ENCODE data around the gene ZNF407. TPM values are rescaled to one million over a fixed set of nuclear protein-coding genes. Genes with fewer than 3 reads are reported as not detected.

The ZNF407 gene
- polyA plus RNA-seq, 3 donors = 9.1 to 10.6 (median 10.5) TPM

- DNase-seq = no peak
These were observed 191.0 kb downstream of the ZNF407 start for GRCh38 chr18:74788657-74789056.

GRCh38 chr18:74789078-74789477 is 191.4 kb downstream of the ZNF407 start:
- DNase-seq = no peak

- DNase-seq = no peak
These were observed 192.8 kb downstream of the ZNF407 start for GRCh38 chr18:74790451-74790850.

- DNase-seq = no peak
These were observed 194.0 kb downstream of the ZNF407 start for GRCh38 chr18:74791501-74792194.

- DNase-seq = no peak
These were observed 196.1 kb downstream of the ZNF407 start for GRCh38 chr18:74793746-74794145.

GRCh38 chr18:74795751-74796150 is 198.1 kb downstream of the ZNF407 start:
- no peak for DNase-seq

GRCh38 chr18:74796211-74796610 is 198.5 kb downstream of the ZNF407 start:
- DNase-seq = no peak

- DNase-seq = no peak
These were observed 199.3 kb downstream of the ZNF407 start for GRCh38 chr18:74796841-74797576.

GRCh38 chr18:74797577-74798151 is 200.0 kb downstream of the ZNF407 start:
- DNase-seq = no peak

- no peak for DNase-seq
These were observed 201.9 kb downstream of the ZNF407 start for GRCh38 chr18:74799542-74799941.

- no peak for DNase-seq
These were observed 202.4 kb downstream of the ZNF407 start for GRCh38 chr18:74800098-74800497.

- no peak for DNase-seq
These were observed 205.4 kb downstream of the ZNF407 start for GRCh38 chr18:74803117-74803516.

- DNase-seq = no peak
These were observed 206.1 kb downstream of the ZNF407 start for GRCh38 chr18:74803769-74804168.

GRCh38 chr18:74804677-74805076 is 207.0 kb downstream of the ZNF407 start:
- DNase-seq = no peak

- DNase-seq = no peak
These were observed 208.4 kb downstream of the ZNF407 start for GRCh38 chr18:74806073-74806472.

GRCh38 chr18:74806700-74807416 is 209.2 kb downstream of the ZNF407 start:
- DNase-seq = no peak

GRCh38 chr18:74817576-74817975 is 219.9 kb downstream of the ZNF407 start:
- no peak for DNase-seq

- no peak for DNase-seq
These were observed 221.0 kb downstream of the ZNF407 start for GRCh38 chr18:74818516-74819175.

GRCh38 chr18:74819433-74820059 is 221.9 kb downstream of the ZNF407 start:
- DNase-seq = no peak

GRCh38 chr18:74820160-74820780 is 222.6 kb downstream of the ZNF407 start:
- DNase-seq = no peak

GRCh38 chr18:74825460-74825859 is 227.8 kb downstream of the ZNF407 start:
- DNase-seq = no peak

Data from renal pelvis (tissue), 4 donors.